HG03558 (cell line): ENCODE results near the gene ELOVL5.

ENCODE experiments used
- ATAC-seq: cut with Tn5 transposase; IDR thresholded peaks from one replicate; pipeline ENCODE4 v1.9.1; 2021; ENCODE audit warnings: moderate number of reproducible peaks; ENCODE audit not compliant: unreplicated experiment; ENCODE audit errors: extremely low read depth

The ELOVL5 gene

DNA sequence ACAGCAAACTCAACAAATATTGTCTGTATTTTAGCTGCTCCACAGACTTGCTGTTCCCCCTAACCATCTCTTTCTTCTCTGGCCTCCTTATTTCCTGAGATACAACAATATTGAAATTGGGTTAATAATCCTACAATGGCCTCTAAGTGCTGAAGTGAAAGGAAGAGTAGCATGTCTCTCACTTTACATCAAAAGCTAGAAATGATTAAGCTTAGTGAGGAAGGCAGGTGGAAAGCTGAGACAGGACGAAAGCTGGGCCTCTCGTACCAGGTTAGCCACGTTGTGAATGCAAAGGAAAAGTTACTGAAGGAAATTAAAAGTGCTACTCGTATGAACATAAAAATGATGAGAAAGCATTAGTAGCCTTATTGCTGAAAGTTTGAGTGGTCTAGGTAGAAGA lies 63.8 kb downstream of the ELOVL5 start:
- ATAC-seq, result peak; percentile 49

DNA sequence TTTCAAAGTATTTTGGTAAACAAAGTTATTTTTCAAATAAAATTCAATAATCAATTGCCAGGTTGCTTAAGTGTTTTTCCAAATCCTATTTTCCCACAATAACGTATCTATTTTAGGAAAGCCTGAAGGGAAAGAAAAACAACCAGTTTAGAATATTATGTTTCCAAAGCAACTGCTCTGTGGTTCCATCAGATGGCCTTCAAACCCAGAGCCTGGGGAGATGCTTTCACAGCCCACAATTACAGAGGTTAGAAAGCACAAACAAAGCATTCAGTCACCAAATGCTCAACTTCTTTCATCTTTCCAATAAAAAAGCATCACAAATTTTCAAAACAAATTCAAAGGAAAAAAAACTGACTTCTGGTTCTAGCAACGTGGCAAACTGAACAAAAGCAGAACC lies 66.0 kb downstream of the ELOVL5 start:
- ATAC-seq, result no peak

DNA sequence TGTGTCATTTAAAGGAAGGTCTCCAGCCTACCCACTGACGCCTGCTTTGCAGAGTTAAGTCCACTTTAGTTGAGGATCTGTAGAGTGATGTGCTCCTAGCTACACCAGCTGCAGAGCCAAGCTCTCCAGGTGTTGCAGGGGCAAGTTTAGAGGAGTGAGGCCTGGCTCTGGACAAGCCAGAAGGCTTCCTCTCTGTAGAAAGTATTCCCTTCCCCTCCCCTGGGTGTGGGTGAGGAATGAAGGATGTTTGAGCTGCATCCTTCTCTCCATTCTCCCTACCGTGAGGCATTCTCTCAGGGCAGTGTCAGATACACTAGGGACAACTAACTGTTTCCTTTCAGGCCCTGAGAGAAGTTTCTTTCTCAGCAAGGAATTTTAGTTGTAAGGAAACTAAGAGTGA lies 66.5 kb downstream of the ELOVL5 start:
- no peak for ATAC-seq

DNA sequence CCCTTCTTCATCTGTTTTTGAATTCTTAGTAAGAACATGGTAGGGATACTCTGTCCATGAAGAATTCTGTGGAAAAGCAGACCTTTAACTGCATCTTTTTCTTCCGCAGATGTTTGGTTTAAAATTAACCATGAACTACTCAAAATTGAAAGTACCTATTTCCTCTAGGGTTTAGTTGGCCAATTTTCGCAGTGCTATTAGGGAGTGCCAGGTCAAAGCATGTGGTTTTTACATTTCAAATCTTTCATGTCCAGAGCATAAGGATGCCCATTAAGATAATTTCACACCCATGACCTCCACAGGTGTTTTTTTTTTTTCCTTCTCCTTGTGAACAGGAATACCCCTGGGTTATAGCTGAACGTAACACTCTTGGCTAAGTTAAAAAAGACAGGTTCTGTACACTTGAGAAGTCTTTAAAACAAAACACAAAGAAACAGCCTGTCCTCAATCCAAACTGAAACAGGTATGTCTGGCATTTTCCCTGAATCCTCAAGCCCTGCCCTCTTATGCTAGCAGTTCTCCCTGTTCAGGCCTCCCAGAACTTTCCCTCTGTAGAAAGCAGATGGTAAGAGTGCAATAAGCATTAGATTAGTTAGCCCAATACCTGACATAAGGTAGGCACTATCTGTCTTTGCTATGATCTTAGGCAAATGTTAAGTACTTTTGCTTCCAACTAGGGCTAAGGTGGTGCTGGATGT lies 67.1 kb downstream of the ELOVL5 start:
- peak; percentile 31 for ATAC-seq

DNA sequence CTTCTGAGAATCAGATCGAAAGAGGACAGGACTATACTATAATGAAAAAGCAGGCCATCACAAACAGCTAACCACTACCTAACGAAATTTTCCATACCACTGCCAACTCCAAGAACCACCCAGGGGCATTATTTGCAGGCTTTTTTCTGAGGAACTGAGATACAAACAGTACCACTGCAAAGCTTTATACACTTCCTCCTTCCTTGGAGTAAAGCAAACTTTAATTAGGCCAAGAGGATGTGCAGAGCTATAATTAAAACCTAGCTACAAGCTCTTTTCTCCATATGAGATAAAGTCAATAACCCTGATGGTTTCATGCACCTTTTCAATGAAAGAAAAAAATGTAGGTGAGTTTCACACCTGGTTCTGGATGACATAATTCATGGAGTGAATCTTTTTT lies 68.5 kb downstream of the ELOVL5 start:
- no peak for ATAC-seq

DNA sequence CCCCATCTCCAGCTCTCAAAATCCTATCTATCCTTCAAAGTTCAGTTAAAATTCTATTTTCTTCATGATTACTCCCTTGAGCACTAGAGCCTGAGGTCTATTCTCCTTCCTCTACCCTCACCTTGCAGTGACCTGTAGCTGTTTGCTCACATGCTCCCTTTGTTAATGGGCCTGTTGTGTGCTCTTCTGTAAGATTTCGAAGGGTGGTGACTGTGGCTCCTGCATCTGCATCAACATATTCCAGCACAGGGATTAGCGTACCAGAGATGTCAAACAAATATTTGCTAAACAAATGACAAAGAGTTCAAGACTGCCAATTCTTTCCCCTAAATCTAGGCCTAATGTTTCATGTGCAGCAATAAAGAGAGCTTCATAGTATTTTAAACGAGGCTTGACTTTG lies 69.5 kb downstream of the ELOVL5 start:
- ATAC-seq, result no peak

DNA sequence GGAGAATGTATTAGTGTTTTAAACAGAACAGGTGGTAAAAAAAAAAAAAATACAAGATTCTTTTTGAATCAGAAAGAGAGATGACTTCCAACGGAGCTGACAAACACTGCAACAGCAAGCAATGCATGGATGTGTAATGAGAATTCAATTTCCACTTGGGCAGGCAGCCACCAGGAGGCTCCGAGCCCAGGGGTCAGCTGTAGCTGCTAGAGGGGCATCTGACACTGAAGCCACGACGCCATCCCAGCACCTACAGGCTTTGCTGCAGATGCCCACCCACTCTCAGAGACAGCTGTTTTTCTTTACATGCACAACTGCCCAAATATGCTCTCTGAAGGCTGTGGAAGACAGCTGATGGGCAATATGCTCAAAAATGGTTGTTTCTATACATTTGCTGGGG lies 75.4 kb downstream of the ELOVL5 start:
- no peak for ATAC-seq

DNA sequence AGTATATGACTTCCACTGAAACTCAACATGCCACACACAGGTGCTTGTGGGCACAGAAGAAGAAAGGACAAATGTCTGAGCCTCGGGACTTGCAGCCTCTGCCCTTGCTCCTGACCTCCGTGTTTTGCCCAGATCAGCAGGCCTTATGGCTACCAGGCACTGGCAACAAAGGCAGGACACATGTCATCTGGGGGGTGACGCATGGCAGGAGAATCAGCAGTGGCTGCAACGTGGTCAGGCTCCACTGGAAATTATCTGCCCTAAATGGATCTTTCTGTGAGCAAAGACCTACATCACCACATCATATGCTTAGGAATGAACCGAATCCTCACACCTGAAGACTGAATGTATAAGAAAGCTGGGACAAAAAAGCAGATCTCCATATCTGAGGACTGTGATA lies 78.9 kb downstream of the ELOVL5 start:
- no peak for ATAC-seq

DNA sequence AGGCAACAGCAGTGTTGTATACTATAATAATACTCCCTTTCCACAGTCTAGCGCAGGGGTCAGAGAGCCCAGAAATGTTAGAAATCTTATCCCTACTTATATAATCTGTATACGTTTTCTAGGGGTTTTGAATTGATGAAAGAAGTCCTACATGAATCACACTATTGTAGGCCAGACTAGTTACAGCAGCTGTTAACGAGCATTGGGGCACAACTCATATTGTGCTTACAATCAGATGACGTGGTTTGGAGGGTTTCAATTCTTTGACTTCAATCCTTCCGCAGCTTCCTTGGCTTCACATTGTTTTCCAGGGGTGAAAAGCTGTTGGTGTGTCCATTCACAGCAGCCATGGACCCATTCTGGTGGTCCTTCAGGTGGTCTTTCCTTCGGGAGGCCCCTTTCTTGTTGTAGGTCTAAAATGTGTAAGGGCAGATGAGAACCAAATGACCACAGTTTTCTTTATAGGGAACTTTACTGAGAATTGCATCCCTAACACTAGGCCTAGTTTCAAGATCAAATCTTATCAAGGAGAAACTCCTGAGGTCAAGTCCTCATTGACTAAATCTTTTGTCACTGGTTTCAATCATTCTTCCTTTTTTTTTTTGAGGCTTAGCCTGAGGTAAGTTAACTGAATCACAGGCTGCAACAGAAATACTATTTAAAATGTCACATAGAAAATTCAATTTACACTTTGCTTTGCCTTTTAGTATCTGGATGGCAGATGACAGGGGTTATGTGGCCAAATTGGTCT lies 79.7 kb downstream of the ELOVL5 start:
- no peak for ATAC-seq

DNA sequence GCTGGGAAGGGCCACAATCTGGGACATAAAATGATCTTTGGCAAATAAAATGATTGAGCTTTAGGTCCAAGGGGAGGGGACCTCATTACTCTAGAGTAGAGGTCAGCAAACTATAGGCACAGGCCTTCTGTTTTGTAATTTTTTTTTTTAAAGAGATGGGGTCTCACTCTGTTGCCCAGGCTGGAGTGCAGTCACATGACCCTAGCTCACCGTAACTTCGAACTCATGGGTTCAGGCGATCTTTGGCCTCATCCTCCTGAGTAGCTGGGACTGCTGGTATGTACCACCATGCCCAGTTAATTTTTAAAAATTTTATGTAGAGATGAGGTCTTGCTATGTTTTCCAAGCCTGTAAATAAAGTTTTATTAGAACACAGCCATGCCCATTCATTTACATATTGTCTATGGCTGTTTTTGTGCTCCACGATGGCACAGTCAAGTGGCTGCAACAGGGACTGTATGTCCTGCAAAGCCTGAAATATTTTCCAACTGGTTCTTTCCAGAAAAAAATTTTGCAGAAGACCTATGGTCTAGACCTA lies 82.1 kb downstream of the ELOVL5 start:
- no peak for ATAC-seq

DNA sequence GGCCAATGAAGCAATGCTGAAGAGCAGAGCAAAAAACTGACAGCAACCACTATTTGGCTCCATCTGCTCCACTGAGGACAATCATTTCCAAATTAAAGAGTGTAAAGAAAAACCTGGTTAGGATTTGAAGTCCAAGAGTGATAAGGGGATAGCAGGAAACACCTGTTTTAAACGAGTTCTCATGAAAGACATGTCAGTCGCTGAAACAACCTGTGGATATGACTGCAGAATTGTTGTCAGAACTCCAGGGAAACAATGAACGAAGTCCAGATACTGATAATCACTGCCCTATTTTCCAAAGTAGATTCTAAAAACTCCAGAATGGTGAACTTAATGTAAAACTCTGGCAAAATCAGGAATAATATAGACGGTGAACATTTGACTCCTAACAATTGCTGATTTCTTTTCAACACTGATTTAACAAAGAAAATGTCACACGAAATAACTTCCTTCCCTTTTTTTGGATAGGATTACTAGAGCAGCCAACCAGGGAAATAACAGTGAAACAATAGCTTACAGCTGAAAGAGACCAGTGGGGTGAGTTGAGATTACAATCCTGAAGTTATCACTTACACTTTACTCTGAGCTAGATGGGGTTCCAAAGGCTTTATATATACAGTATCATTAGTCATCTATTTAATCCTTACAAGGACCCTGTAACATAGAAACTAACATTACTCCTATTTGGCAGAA lies 83.7 kb downstream of the ELOVL5 start:
- no peak for ATAC-seq

DNA sequence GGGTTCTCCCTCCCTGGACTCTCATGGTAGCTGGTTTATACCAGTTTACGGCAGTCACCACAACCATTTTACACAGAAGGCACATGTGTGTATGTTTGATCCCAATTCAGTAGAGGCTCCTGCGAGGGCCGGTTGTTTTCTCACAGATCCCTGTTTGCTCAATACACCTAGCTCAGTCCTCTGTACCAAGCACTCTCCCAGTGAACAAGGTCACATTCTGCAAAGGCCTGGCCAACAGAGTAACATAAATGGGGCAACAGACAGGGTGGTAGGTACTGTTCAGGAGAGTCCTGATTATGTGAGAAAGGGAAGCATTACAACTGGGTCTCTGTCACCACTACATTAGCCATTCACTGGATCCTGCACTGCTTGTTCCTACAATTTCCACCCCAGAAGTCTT lies 84.4 kb downstream of the ELOVL5 start:
- ATAC-seq, result no peak

DNA sequence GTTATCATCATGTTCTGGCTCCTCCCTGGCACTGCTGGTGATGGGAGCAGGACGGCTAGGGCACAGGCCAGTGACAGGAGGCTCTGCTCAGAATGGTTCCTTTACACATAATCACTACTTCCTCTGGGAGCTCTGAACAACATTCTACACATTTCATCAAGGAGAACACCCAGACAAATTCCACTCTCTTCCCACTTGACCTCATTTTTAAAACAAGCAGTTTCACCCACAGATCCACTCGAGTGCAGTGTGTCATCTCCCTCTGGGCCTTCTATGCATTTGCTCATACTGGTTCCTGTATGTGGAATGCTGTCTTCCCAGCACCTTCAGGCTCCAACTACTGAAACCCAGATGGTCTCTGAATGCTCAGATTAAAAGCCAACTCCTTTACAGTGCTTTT lies 84.8 kb downstream of the ELOVL5 start:
- ATAC-seq, result no peak

DNA sequence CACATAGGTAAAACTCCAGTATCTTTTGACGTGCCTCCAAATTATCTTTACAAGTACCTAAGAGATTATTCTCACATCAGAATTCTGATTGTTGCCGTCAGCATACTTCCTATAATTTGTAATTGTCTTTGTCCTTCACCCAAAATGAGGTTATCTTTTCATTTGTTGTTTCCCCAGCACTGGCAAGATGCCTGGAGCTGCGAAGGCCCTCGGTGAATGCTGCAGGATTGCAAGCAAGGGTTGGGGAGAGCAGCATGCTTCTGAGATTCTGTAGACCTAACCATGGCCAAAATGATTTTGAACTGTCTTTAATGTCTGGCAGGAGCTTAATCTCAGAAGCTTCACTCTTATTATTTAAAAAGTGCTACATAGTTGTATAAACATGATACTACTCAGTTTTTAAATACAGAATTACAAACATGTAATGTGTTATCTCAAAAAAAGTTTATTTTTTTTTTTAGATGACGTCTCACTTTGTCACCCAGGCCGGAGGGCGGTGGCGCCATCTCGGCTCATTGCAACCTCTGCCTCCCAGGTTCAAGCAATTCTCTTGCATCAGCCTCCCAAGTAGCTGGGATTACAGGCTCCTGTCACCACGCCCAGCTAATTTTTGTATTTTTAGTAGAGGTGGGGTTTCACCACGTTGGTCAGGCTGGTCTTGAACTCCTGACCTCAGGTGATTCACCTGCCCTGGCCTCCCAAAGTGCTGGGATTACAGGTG lies 88.7 kb downstream of the ELOVL5 start:
- ATAC-seq, result no peak

DNA sequence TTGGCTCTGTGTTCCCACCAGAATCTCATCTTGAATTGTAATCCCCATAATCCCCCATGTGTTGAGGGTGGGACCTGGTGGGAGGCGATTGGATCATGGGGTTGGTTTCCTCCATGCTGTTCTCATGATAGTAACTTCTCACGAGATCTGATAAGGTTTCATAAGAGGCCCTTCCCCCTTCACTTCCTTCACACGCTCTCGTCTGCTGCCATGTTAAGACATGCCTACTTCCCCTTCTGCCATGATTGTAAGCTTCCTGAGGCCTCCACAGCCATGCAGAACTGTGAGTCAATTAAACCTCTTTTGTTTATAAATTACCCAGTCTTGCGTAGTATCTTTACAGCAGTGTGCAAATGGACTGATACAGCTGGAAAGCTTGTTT lies 90.0 kb downstream of the ELOVL5 start:
- no peak for ATAC-seq

DNA sequence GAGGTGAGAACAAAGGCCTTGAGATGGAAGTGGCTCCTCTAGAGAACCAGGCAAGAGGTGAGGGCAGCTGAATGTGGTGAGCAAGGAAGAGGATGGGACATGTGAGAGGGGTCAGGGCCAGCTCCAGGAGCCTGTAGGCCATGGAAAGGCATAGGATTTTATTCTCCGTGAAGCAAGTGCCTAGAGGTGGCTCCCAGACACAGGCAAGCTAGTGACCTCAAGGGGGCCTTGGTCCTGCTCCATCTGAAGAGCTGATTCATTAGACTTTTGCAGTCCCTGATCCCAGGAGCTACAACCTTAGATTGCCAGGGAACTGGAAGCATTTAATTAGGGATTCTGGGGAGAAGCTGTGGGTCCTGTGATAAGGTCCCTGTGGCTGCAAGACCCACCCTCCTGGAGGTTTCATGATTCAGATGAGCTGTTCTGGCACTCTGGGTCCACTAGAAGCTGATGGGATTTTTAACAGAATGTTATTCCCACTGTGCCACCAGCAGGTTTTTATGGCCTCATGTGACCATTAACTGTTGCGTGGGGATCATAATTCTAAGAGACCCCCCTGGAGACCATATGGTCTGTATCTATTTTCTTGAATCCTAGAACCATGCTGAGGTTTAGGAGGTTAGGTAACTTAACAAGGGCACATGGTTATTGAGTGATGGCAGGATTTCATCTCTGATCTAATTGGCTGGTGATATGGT lies 90.5 kb downstream of the ELOVL5 start:
- no peak for ATAC-seq

DNA sequence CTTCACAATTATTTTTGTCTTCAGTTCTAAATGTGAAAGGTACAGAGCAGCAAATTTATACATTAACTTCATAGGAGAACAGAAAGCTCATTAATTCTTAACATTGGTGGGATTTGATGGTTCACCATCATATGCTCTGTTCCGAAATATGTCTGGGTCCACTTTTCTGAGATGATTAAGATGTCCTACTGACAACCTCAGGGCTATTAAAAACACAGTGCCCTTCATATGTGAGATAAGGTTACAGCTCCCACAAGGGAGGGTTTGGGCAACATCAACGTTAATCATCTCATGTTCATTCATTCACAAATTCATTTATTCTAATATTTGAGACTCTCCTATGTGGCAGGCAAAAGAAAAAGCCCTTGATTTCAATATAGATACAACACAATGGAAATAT lies 91.2 kb downstream of the ELOVL5 start:
- no peak for ATAC-seq

DNA sequence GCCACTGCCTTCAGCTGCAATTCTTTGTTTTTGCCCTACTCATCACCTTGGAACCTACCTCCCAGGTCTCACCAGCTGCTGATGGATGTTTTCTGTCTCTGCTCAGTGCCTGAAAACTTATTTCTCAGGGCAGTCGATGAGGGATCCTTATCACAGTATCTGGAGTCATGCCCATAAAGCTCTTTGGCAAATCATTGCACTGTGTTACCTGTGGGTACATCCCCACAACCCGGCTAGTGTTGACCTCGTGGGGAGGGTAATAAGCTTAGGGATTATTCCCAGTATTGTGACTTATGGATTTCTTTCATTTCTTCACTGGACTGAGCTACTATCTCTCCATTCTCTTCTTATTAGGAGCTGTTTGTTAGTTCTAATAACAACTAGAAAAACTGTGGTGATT lies 91.7 kb downstream of the ELOVL5 start:
- no peak for ATAC-seq

DNA sequence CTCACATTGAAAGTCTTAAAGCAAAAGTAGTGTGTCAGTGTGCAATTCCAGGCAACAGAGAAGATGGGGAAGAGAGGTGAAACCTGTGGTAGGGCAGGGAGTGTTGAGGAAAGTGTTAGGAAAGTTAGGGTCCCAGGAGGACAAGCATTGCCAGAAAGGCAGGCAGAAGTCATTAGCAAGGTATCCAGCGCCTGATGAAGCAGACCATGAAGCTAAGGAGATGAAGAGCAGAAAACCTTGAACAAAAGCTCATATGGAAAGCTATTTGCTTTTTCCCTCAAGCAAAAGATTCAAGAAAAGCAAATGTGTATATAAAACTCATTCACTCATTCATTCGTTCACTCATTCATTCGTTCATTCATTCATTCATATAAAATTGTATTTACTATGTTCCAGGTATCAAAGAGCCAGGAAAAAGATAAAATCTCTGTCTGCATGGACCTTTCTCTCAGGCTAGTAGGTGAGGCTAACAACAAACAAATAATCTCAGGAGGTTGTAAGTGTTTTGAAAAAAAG lies 96.5 kb downstream of the ELOVL5 start:
- no peak for ATAC-seq
